HepG2 (cell line): ENCODE results near the gene ZFAND6. TPM values are rescaled to one million over a fixed set of nuclear protein-coding genes. Genes with fewer than 3 reads are reported as not detected.
"Not testable (repeated sequence)": the region's sequence is repeated elsewhere in the genome, so short reads cannot be mapped to it uniquely, and the experiment has no call there.

Experiments
- ATAC-seq: fragments of 200-7000 bp; cut with Tn5 transposase; 3 replicates; pipeline ENCODE4 v1.9.1; 2020; ENCODE audit warnings: mild to moderate bottlenecking, moderate library complexity
- BruUV-seq: library from RNA; stranded (reverse); fragments of 400-500 nt; replicated peaks from 2 replicates; lab custom pipeline; 2021; lab: Mats Ljungman, UMichigan
- CTCF ChIA-PET: fragments of 300-600 bp; formaldehyde crosslinking; extraction: SDS; loops from one replicate; lab custom pipeline; 2021; ENCODE audit warnings: low total read pairs, inconsistent platforms, low intra/inter-chr PET ratio; lab: Yijun Ruan, JAX
- POLR2A ChIA-PET: fragments of 350-600 bp; sonication (Branson Sonifier 250); formaldehyde crosslinking; loops from one replicate; lab custom pipeline; 2020; ENCODE audit warnings: antibody characterized with exemption, inconsistent platforms; lab: Yijun Ruan, JAX
- DNase-seq: peaks from one replicate; pipeline ENCODE4 v3.0.0-alpha.2; 2015; ENCODE audit warnings: low spot score
- FAIRE-seq: peaks from 3 replicates; lab custom pipeline; 2011; peaks lifted over from hg19 to GRCh38; lab: Jason Lieb, UNC
- H2AFZ ChIP-seq: one replicate; pipeline ENCODE4 v1.6.1; 2011; ENCODE audit warnings: low read length, inconsistent platforms
- H3K27ac ChIP-seq: fragments of 300-600 bp; 3 replicates; pipeline ENCODE4 v1.8.0; 2011; ENCODE audit warnings: mixed run types, mild to moderate bottlenecking, mixed read lengths, low read length, inconsistent platforms; ENCODE audit not compliant: insufficient read depth; ENCODE audit errors: extremely low read length
- H3K27me3 ChIP-seq, 2 experiments: fragments of 200-600 bp in 1 of 2; 2 replicates in 1 of 2; 3 replicates in 1 of 2; pipeline versions ENCODE4 v1.6.0 to v1.8.0; 2011; ENCODE audit warnings: low read length in 2 of 2, mild to moderate bottlenecking in 2 of 2, moderate library complexity in 2 of 2, inconsistent platforms in 1 of 2; ENCODE audit not compliant: insufficient read depth in 2 of 2, control insufficient read depth in 1 of 2
- H3K36me3 ChIP-seq, 2 experiments: fragments of 200-600 bp in 1 of 2; replicated peaks in 1 of 2; 2 replicates in 1 of 2; 3 replicates in 1 of 2; pipeline versions ENCODE4 v1.5.1 to v1.8.0; 2011; ENCODE audit warnings: low read length in 2 of 2, inconsistent platforms in 1 of 2; ENCODE audit not compliant: insufficient read depth in 2 of 2, control insufficient read depth in 1 of 2
- H3K4me1 ChIP-seq: 2 replicates; pipeline ENCODE4 v1.5.1; 2012; ENCODE audit warnings: low read length, inconsistent platforms; ENCODE audit not compliant: insufficient read depth
- H3K4me2 ChIP-seq: 2 replicates; pipeline ENCODE4 v1.6.0; 2011; ENCODE audit warnings: low read depth, low read length, inconsistent platforms
- H3K4me3 ChIP-seq, 3 experiments: fragments of 200-600 bp in 1 of 3; sonication (generic), shearing (Covaris generic) in 1 of 3; replicated peaks in 1 of 3; 2 replicates each; pipeline ENCODE4 v1.5.1; 2011 to 2016; ENCODE audit warnings: low read length in 3 of 3, inconsistent platforms in 2 of 3, low read depth in 2 of 3, mild to moderate bottlenecking in 2 of 3, control low read depth in 1 of 3, mixed read lengths in 1 of 3; ENCODE audit not compliant: insufficient read depth in 1 of 3
- H3K79me2 ChIP-seq: one replicate; pipeline ENCODE4 v1.6.1; 2011; ENCODE audit warnings: low read length, inconsistent platforms; ENCODE audit not compliant: insufficient read depth
- H3K9ac ChIP-seq: 2 replicates; pipeline ENCODE4 v1.6.0; 2011; ENCODE audit warnings: mild to moderate bottlenecking, low read depth, low read length, inconsistent platforms; ENCODE audit not compliant: insufficient read depth
- H3K9me3 ChIP-seq: 2 replicates; pipeline ENCODE4 v1.5.1; 2012; ENCODE audit warnings: mild to moderate bottlenecking, low read length
- H4K20me1 ChIP-seq: 2 replicates; pipeline ENCODE4 v1.6.0; 2011; ENCODE audit warnings: inconsistent platforms, mild to moderate bottlenecking, low read length, moderate library complexity; ENCODE audit not compliant: insufficient read depth
- ARID4A ChIP-seq: sonication (generic); formaldehyde crosslinking; IDR thresholded peaks from 2 replicates; pipeline ENCODE4 v1.5.0; 2020; ENCODE audit warnings: mild to moderate bottlenecking, missing genetic modification reagents, borderline replicate concordance
- HOMEZ ChIP-seq: IDR thresholded peaks from 2 replicates; pipeline ENCODE4 v1.6.1; 2016; ENCODE audit warnings: low read depth
- ZNF180 ChIP-seq: sonication (generic); formaldehyde crosslinking; IDR thresholded peaks from 2 replicates; pipeline ENCODE4 v1.4.0; 2020; ENCODE audit warnings: low read depth, missing genetic modification reagents, borderline replicate concordance
- ZXDC ChIP-seq: sonication (generic); formaldehyde crosslinking; IDR thresholded peaks from 2 replicates; pipeline ENCODE4 v1.5.0; 2020; ENCODE audit warnings: mild to moderate bottlenecking, missing genetic modification reagents
- WGBS: methylation state at CpG from one replicate; pipeline ENCODE4 v1.1.6; 2017; ENCODE audit warnings: low lambda C conversion rate; 5-methylcytosine and 5-hydroxymethylcytosine counted together
- in situ Hi-C: cut with HindIII; loops from 2 replicates; pipeline ENCODE4 v1.10.0; 2017; ENCODE audit warnings: low pct_unique_long_range_greater_than_20kb; ENCODE audit not compliant: extremely low pct_ligation_motif_present
- intact Hi-C: fragments of 100-400 bp; cut with micrococcal nuclease; formaldehyde crosslinking; loops from one replicate; pipeline ENCODE4 v1.10.0; 2022; ENCODE audit not compliant: unreplicated experiment
- polyA plus RNA-seq, 8 experiments: library from polyadenylated mRNA; depleted of rRNA in 3 of 8; stranded (reverse) in 7 of 8; unstranded in 1 of 8; fragments of >200 nt; fragmentation: Illumina TruSeq in 4 of 8; extraction: Trizol in 4 of 8; gene quantifications; 2 replicates each; pipeline versions ENCODE4 v1.2.1 to v1.2.3, GENCODE V29; 2011 to 2016; ENCODE audit warnings: low read depth in 4 of 8, missing spikeins in 1 of 8, mixed read lengths in 1 of 8; ENCODE audit not compliant: insufficient read depth in 1 of 8
- total RNA-seq, 5 experiments: library from RNA; depleted of rRNA; stranded (reverse); fragments of >200 nt; fragmentation: Illumina TruSeq; extraction: Trizol; gene quantifications; 2 replicates each; pipeline ENCODE4 v1.2.3, GENCODE V29; 2016; ENCODE audit warnings: low read depth in 1 of 5

ZFAND6 gene
- total and polyA plus RNA-seq, 2 of the 13 experiments (the other 11 are each of a cell fraction or from before 2014, with no cell fraction given), result 84.2 to 115 TPM

- no peak for TF ChIP-seq HOMEZ (CRISPR knock-in tag)
- TF ChIP-seq ZNF180 (CRISPR knock-in tag), result no peak
- TF ChIP-seq ARID4A (CRISPR knock-in tag), result no peak
- TF ChIP-seq ZXDC (CRISPR knock-in tag), result no peak
Measured at GRCh38 chr15:80010131-80010673, 49.3 kb upstream of the ZFAND6 start (continued).

GRCh38 chr15:80011041-80011523 is 48.4 kb upstream of the ZFAND6 start:
- in situ Hi-C loops, result loop anchor here (25.0 kb wide), 1 partner anchor 301 kb away; no protein-coding TSS in a partner anchor
- POLR2A ChIA-PET, H3K27ac ChIP-seq, H3K4me2 ChIP-seq, CTCF ChIA-PET, DNase-seq, H3K9me3 ChIP-seq, H3K9ac ChIP-seq, BruUV-seq, ATAC-seq, H4K20me1 ChIP-seq, H3K27me3 ChIP-seq, H2AFZ ChIP-seq, H3K4me3 ChIP-seq, FAIRE-seq, H3K79me2 ChIP-seq, intact Hi-C loops, H3K36me3 ChIP-seq: not testable (repeated sequence)
- peaks cover 32% of the 10 kb centered on the region for H3K4me1 ChIP-seq
- 52% methylated on average over 9 of the region's 9 CpGs for WGBS
